M059J (cell line): ENCODE measurements around the gene ANKRD63. TPM values are rescaled to one million over a fixed set of nuclear protein-coding genes. Genes with fewer than 3 reads are reported as not detected.

Experiments
- DNase-seq: peaks from one replicate; pipeline ENCODE4 v3.0.0-alpha.2; 2012; ENCODE audit warnings: low read depth
- total RNA-seq: library from RNA; depleted of rRNA; stranded (reverse); fragments of >200 nt; shearing (Covaris generic); gene quantifications from 2 replicates; pipeline ENCODE4 v1.2.3, GENCODE V29; 2014

Gene ANKRD63
- total RNA-seq, 1 experiment from 2014 or later: not detected

DNA sequence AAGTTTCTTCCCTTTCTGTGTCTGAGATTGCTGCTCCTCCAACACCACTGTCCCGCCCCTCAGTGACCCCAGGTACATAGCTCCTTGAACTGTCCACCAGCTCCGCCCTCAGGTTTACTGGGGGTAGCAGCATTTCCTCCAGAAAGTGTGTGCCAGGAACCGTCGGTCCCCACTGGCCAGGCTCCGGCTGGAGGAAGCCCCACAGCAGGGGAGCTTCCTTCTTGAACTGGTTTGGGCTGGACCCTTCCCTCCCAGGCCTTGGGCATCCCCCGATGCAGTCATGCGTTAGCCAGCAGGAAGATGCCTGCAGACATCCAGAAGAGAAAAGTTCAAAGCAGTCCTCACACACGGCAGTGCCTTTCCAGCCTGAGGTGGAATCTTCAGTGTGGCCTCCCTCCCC lies 24.3 kb downstream of the ANKRD63 start:
- DNase-seq: no peak

DNA sequence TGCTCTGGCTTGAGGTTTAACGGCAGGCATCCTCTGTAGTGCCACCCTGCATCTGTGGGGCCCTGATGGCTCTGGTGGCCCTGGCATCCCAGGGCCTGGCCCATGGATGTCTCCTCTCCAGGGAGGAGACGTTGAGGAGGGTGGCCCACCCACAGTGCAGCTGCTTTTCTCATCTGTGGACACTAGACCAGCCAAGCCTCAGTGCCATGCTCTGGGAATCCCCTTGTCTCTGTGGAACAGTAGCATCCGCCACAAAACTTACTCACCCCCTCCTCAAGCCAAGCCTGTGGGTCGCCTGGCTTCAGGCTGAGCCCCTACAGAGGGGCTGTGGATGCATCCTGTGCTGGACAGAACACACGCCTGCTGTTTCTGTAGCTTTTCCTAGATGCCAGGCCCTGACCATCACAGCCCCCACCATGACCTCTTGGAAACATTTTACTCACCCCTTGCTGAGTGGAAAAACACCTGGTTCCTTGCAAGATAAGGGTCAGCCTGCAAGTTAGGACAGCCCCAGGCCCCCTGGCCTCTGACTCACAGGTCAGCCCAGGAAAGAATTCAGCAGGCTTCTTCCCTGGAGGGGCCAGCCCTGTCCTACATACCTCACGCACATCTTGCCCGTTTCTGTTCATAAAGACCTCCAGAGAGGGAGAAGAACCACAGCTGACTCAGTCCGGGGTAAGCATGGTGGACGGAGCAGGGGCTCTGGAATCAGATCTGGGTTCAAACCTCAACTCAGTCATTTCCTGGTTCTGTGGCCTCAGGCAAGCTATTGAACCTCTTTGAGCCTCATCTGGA lies 25.0 kb downstream of the ANKRD63 start:
- peak; percentile 95 for DNase-seq

DNA sequence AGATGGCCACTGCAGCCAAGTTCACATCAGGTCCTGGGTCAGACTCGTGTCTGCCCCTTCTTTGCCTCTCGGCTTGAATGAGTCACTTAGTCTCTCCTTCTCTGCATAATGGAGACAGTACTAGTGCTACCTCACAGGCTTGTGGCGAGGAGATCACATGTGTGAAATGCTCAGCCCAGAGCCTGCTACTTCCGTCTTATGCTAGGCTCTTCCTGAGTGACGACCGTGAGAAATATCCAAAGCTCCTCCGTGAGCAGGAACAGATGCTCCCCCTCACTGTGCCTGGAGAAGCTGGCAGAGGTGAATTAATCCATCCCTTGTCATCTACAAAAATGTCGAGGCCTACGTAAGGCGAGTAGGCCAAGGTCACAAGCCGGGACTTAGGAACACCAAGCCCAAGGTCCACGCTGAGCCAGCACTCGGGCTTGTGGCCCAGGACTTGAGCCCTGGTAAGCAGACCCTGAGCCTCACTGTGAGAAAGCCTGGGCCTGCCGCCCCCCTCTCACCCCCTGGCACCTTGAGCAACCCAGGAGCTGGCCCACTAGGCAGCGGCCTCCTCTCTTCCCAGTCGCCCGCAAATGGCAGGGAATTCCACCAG lies 26.1 kb downstream of the ANKRD63 start:
- DNase-seq: peak; percentile 96

DNA sequence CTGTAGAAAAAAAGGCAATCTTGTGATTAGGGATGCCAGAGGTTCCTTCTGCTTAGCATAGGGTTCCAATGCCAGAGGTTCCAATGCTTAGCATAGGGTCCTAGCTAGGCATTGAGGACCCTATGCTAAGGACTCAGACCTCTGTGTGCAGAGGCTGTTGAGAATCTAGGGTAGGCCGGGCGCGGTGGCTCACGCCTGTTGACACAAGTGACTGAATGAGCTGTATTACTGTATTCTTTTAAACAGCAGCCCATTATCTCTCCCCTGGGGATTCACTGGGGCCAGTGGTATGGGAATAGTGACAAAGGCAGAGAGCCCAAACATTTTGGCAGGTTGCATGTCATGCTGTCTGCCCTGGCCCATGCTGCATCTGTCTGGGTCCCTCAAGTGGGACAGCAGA lies 27.8 kb downstream of the ANKRD63 start:
- DNase-seq: no peak

DNA sequence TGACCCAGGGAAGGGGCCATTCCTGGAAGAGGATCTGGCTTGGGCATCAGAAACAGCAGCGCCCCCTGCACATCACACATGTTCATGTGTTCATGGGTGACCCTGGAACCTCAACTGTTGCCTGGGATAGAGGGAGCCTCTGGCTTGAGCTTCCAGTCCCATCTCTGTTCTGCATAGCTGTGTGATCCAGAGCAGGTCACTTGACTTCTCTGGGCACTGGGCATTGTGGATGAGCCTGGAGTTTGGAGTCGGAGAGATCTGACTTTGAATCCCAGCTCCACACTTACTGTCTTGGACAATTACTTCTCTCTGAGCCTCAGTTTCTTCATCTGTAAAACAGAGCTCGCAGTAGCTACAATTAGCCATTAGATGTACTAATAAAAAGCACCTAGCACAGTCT lies 28.4 kb downstream of the ANKRD63 start:
- no peak for DNase-seq

DNA sequence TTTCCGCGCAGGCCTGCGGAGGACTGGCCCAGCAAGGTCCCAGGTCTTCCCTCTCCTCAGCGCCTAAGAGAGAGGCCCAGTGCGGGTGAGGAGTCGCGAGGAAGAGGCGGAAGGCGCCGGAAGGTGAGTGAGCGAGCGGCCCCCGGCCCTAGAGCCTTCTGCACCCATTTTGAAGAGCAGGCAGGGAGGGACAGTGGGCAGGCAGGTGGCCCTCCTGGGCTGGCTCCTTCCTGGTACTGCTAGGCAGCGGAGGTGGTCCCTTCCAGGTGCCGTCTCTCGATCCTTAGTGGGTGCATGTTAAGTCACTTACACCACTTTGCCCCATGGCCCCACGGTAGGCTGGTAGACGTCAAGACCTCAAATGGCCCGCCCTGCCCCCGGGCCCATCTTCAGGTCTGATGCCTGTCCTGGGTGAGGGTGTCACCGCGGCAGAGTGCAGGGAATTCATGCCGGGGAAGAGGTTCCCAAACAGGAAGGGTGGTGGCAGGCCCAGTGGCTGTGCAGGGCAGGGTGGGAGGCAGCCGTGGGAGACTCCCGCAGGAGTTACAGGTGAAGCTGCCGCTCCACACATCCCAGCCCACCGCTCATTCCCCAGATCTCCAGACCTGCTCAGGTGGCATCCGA lies 29.6 kb downstream of the ANKRD63 start:
- no peak for DNase-seq

DNA sequence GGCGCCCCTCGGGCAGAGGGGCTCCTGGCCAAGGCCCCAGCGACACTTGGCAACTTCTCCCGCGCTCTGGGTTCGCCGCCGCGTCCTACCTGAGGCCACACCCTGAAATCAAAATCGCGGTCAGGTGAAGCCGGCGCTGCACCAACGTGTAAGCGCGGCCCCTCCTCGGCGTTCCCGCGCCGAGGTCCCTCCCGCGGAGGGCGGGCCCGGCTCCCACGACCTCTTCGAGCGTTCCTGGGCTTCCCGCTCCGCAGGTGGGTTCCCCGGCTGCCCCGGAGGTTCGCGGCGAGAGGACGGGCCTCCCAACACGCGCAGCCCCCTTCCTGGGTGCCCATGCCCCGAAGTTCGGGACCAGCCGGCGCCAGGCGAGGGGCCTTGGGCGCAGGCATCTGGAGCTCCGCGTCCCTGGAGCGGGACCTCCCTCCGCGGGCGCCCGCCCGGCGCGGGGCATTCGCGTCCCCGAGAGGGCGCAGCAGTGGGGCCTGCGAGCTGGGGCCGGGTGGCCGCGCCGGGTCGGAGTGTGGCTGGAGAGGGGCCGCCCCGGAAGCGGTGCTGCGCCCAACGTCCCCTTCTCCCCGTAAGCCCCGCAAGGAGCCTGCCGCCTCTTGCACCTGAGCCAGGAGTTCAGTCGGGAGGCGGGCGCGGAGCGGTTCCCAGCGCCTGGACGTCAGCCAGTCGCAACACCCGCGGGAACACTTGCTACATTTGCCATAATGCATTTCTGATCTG lies 30.3 kb downstream of the ANKRD63 start:
- DNase-seq: no peak

DNA sequence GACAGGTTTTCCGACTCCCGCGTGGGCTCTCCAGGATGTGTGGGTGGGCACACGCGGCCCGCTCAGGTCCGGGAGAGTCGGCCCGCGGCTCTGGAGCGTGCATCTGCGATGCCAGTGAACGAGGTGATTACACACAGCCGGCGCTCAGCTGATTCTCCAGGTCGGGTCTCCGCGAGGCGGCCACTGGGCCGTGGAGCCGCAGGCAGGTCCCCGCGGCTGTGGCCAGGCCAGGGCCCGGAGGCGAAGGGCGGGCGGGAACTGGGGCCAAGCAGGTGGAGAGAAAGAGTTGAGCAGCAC lies 30.8 kb downstream of the ANKRD63 start:
- DNase-seq: no peak

DNA sequence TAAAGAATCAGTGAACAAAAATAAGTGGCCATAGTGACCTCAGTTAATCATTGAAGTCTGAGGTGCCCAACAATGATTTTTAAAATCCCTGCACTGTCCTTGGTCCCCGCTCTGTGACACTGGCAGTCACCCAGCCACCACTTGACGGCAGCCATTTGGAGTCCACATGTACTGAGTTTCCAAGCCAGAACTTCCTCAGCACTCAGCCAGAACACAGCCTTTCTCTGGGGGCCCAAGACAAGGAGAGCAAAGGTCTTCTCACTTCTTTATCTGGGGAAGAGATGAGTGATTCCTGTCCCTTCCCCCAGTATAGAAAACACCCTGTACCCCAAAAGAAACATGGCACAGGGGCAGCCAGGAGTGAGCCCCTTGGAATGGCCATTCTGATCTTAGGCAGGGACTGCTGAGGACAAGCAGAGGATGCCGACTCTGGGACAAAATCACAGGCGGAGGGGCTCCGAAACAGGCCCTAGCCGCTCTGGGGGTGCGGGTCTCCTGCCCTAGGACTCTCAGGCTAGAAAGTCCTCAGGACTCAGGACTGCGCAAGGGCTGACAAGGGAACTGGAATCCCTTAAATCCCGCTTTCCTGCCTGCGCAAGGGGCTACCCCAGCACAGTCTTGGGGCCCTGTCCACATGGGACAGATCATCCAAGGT lies 31.3 kb downstream of the ANKRD63 start:
- no peak for DNase-seq

DNA sequence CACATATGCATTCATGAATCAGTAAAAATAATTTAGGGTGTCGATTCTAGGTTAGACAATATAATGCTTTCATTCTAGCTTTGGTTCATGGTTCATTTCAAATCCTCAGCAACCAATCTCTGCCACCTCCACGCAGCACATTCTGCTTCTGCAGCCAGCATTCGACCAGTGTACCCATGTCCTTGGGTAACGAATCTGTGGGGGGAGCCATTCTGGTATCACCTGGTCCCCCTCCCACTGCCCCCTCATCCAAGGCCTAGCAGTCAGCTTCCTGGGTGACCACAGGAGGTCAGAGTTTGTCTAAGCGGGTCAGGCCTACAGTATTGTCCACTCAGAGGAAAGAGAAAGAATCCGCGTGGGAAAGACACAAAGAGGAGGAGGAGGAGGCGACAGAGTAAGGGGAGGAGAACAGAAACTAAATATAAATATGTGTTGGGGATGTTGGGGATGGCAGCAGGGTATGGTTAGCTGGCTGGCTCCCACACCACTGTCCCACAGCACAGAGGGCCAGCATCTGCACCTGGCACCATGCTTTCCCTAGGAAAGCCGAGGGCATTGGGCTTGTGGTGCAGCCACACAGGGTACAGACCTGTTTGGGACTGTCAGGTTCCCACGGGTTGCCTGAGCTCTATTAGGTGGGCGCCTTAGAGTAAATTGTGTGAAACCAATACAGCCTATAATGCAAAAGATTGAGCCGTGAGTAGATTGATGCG lies 31.9 kb downstream of the ANKRD63 start:
- DNase-seq: no peak

DNA sequence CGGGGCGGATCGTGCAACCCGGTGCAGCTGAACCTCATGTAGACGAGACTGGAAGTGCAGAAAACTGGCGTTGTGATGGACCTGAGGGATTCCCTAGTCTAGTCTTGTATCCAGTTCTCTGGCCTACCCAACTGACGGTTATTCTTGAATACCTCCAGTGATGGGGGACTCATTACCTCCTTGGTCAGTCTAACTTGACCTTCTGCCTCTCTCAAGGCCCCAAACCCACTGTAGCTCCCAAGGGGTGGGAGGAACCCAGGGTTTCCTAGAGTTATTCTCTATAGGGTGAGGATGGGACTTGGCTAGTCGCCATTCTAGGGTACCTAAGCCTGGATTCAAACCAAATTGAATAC lies 32.6 kb downstream of the ANKRD63 start:
- no peak for DNase-seq

DNA sequence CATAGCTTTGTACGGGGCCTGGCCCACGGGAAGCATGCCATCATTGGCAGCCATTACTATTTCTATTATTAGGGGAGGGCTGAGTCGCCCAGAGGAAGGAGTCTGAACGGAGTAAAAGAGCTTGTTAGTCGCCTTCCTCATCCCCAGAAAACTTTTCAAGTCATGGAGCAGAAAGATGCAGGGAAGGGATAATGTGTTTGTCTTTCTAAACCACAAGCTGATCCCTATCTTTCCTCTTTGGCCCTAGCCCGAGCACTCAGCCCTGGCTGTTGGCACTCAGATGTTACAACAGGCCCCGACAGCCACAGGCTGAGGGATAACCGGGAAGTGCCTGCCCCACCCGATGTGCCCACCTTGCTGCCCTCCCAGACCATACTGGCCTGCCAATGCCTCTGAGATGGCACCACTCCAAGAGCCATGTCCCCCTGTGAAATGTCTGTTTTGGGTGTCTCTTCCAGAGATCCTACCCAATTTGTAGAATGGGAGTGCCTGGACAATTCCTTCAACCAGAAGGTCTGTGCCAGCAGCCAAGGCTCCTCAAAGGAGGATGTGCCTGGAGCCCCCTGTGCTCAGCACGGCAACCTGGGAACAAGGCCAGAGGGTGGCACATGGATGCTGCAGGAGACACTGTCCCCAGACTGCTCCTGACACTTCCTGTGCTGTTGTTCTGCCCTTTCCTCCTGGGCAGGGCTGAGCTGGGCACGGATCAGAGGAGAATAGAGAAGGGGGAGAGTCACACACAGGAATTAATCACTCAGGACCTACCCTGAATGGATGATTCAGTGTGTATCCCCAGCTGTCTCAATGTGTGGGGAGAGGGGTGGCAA lies 33.2 kb downstream of the ANKRD63 start:
- peak; percentile 90 for DNase-seq

DNA sequence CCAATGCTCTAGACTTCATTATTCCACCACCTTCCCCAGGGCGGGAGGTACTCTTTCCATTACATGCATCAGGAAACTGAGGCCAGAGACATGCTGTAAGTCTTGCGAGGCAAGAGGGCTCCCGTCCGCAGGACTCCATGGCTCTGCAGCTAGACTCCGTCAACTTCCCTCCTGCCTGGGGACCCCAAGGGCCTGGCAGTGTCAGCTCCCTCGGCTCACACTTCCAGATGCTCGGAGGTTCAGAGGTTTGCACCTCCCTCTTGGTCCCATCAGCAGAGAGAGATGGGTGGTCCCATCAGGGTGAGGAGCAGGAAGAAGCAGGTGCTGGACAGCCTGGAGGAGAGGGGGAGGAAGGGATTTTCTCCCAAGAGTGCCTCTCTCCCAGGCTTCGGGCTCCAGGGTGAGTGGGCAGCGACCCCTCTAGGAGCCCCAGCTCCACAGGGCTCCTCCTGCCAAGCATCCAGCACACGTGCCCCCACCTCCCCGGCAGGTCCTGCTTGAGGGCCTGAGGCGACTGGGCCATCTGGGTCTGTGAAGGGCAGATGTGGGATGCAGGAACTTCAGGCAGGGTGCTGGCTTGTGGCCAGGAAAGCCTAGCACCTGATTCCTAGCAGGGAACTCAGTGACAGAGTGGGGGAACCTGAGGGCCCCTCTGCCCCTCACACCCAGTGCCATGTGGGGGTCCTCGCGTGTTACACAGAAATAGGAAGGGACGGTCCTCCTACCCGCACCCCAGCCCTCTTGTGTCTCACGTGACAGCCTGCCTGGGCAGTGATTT lies 34.7 kb downstream of the ANKRD63 start:
- DNase-seq: no peak

DNA sequence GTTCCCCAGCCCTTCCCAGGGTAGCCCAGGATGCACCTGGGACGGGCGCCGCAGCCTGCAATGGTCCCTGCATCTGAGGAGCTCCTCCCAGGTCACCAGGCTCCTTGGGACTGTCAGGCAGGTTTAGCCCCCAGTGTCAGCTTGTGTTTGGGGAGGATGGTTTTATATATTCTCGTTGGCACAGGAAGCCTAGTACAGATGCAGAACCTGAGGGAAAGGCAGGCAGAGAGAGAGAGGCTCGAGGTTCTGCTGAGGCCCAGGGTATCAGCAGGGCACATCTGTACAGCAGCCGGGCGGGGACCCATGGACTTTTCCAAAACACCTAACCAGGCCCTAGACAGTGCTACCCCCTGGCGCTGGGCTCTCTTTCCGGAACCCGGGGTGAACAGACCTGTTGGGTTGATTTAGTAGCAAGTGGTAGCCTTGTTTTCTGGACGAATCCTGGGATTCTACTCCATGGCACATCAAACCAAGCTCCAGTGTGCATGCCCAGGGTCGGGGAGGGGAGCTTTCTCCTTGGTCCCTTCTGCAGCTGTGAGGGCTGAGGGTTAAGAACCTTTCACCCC lies 35.4 kb downstream of the ANKRD63 start:
- DNase-seq: no peak

DNA sequence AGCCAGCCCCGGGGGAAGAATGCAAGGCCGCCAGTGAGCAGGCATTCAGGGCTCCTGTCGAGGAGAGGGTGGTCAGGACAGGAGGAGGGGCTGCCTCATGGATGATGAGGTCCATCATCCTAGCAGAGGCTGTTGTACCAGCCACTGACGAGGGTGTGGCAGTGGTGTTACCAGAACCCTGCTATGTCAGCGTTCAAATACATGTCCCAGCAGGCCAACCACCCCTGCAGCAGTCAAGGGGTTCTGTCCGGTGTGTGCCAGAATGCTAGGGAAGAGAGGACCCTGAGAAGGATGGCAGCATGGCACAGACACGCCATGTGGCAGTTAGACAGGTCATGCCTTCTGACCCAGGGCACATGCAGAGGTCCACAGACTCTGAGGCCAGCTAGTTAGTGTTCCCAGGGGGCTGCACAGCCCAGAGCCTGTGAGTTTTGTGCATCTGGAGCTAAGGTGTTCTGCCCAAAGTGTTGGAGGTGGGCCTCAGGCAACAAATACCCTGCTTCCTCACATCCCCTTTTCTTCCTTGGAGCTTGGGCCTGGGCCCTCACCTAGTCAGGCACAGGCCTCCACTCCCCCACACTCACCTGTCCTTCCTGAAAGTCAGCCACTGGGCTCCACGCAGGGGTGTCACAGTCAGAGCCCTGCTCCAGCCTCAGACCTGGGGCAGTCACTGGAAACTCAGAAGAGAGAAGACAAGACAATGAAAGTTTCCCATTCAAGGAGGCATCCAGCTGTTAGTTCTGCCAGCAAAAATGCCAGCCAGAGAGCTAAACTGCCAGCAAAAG lies 36.2 kb downstream of the ANKRD63 start:
- DNase-seq: no peak

DNA sequence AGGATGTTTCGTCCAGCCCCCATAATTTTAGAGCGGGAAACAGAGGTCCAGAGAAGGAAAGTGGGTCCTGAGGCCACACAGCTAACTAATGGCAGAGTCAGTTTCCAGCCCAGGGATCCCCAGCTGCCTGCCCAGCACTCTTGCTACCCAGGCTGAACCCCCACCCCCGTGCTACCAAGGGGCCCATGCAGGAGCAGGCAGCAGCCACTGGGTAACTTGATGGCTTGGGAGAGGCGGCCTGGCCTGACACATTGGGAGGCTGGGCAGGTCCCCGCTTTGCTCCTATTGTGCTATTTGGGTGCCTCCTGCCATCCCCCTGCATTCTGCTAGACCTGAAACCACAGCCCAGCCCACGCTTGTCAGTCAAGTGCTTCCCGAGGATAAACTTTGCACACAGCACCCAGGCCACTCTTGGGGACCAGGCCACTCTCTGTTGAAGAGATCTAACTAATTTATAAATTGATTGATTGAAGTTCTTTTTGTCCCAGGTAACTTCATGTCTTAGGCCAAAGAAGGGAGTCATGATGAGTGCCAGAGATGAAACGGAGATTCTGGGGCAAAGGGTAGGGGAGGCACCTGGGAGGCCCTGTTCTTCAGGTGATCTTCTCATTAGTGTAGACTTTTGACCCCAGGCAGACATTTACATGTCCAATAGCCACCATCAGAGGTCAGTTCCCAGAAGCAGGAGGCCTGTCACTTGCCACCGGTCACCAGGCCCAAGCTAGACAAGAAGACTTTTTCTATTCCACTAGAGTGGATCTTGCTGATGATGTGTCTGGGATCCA lies 37.0 kb downstream of the ANKRD63 start:
- no peak for DNase-seq

DNA sequence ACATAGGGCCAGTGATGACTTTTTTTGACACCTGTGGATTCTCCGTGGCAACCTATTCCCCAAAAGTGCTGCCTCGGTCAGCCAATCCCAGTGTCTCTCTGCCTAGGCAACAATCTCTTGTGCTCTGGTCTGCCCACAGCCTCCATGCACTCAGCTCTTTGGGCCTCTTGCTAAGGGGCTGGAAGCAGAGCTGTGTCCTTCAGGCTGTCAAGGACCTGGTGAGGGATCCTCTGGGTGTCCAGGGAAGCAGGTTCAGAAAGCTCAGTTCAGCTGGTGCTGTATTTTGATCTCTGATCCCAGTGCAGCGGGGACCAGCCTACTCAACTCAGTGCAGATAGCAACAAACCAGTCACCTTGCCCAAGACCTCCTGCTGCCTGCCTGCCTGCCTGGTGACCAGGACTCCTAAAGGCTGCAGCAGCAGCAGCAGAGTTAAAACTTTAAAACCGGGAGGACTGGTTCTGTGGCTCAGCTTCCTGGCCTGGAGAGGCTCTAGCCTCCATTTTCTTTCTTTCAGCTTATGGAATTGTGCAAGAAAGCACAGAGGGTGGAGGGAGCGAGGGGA lies 37.8 kb downstream of the ANKRD63 start:
- no peak for DNase-seq
